Stimulated activated CD4-positive, alpha-beta T cell treated with anti-CD3 and anti-CD28 coated beads, Interleukin-4, amount 100 ng/mL, for 48 hours (primary cell): ENCODE measurements around the gene IL34.
"Not testable (repeated sequence)": the region's sequence is repeated elsewhere in the genome, so short reads cannot be mapped to it uniquely, and the experiment has no call there.

Experiments
- DNase-seq, 2 donors: peaks; one replicate each; pipeline ENCODE4 v3.0.0-alpha.2; 2020; ENCODE audit warnings: low read depth in 2 of 2

Gene IL34

GRCh38 chr16:70658921-70659320, 12.6 kb downstream of the IL34 start:
- no peak for DNase-seq

- DNase-seq: no peak
Observed at GRCh38 chr16:70659546-70659945, 13.2 kb downstream of the IL34 start.

GRCh38 chr16:70659953-70660671, 13.8 kb downstream of the IL34 start:
- DNase-seq: no peak

GRCh38 chr16:70660672-70661350, 14.5 kb downstream of the IL34 start:
- no peak for DNase-seq

GRCh38 chr16:70661534-70661917, 15.2 kb downstream of the IL34 start:
- DNase-seq: no peak

GRCh38 chr16:70661918-70662641, 15.7 kb downstream of the IL34 start:
- no peak for DNase-seq

GRCh38 chr16:70662991-70663523, 16.7 kb downstream of the IL34 start:
- no peak for DNase-seq

- DNase-seq: no peak
Observed at GRCh38 chr16:70663524-70664324, 17.4 kb downstream of the IL34 start.

GRCh38 chr16:70664325-70665112, 18.2 kb downstream of the IL34 start:
- DNase-seq: no peak

GRCh38 chr16:70665113-70665694, 18.8 kb downstream of the IL34 start:
- DNase-seq: no peak

- DNase-seq: no peak
Observed at GRCh38 chr16:70665806-70666735, 19.7 kb downstream of the IL34 start.

GRCh38 chr16:70670175-70670574, 23.8 kb downstream of the IL34 start:
- DNase-seq: no peak

GRCh38 chr16:70670938-70671337, 24.6 kb downstream of the IL34 start:
- DNase-seq: not testable (repeated sequence)

- DNase-seq: no peak
Observed at GRCh38 chr16:70674221-70675014, 28.1 kb downstream of the IL34 start.

- no peak for DNase-seq
Observed at GRCh38 chr16:70675851-70676513, 29.6 kb downstream of the IL34 start.

- no peak for DNase-seq
Observed at GRCh38 chr16:70676675-70677498, 30.5 kb downstream of the IL34 start.

- DNase-seq: no peak
Observed at GRCh38 chr16:70677499-70678120, 31.3 kb downstream of the IL34 start.
